HepG2 (cell line): ENCODE data around the gene ABRACL. TPM values are rescaled to one million over a fixed set of nuclear protein-coding genes. Genes with fewer than 3 reads are reported as not detected.

Source experiments
- ADNP ChIP-seq: sonication (generic); formaldehyde crosslinking; IDR thresholded peaks from 2 replicates; pipeline ENCODE4 v1.4.0; 2020; ENCODE audit warnings: missing genetic modification reagents
- ARNTL ChIP-seq: sonication (generic); formaldehyde crosslinking; IDR thresholded peaks from 2 replicates; pipeline ENCODE4 v1.4.0; 2020; ENCODE audit warnings: mild to moderate bottlenecking, missing genetic modification reagents
- BCL6 ChIP-seq: IDR thresholded peaks from 2 replicates; pipeline ENCODE4 v1.6.1; 2016; ENCODE audit warnings: missing genetic modification reagents, missing compliant biosample characterization
- CHCHD3 ChIP-seq: sonication (generic); formaldehyde crosslinking; IDR thresholded peaks from 2 replicates; pipeline ENCODE4 v1.8.0; 2022; ENCODE audit warnings: mild to moderate bottlenecking, missing genetic modification reagents, moderate library complexity
- ELF1 ChIP-seq: sonication (generic); formaldehyde crosslinking; IDR thresholded peaks from 2 replicates; pipeline ENCODE4 v1.4.0; 2020; ENCODE audit warnings: missing genetic modification reagents
- FOXC1 ChIP-seq: sonication (generic); formaldehyde crosslinking; IDR thresholded peaks from 2 replicates; pipeline ENCODE4 v1.8.0; 2022; ENCODE audit warnings: mild to moderate bottlenecking, missing genetic modification reagents, borderline replicate concordance
- HNRNPLL ChIP-seq: fragments of 200-400 bp; formaldehyde crosslinking; IDR thresholded peaks from 2 replicates; pipeline ENCODE4 v1.6.1; 2017; ENCODE audit warnings: mild to moderate bottlenecking, low read depth, low read length; ENCODE audit not compliant: poor library complexity, severe bottlenecking
- ISX ChIP-seq: sonication (generic); formaldehyde crosslinking; conservative IDR thresholded peaks from 2 replicates; pipeline ENCODE4 v1.5.0; 2020; ENCODE audit warnings: missing genetic modification reagents
- KDM6A ChIP-seq: IDR thresholded peaks from 2 replicates; pipeline ENCODE4 v1.6.1; 2016; ENCODE audit warnings: low read depth
- PHF21A ChIP-seq: sonication (generic); formaldehyde crosslinking; IDR thresholded peaks from 2 replicates; pipeline ENCODE4 v1.5.0; 2020; ENCODE audit warnings: mild to moderate bottlenecking, missing genetic modification reagents
- SETDB1 ChIP-seq: sonication (generic); formaldehyde crosslinking; IDR thresholded peaks from 2 replicates; pipeline ENCODE4 v1.5.1; 2020; ENCODE audit warnings: missing genetic modification reagents, mild to moderate bottlenecking, borderline replicate concordance
- ZMYM4 ChIP-seq: sonication (generic); formaldehyde crosslinking; IDR thresholded peaks from 2 replicates; pipeline ENCODE4 v1.8.1; 2023; ENCODE audit warnings: mild to moderate bottlenecking, missing genetic modification reagents
- ZNF282 ChIP-seq: fragments of 450-650 bp; IDR thresholded peaks from 2 replicates; pipeline ENCODE4 v1.6.1; 2018; ENCODE audit not compliant: partially characterized antibody
- ZNF33B ChIP-seq: sonication (generic); formaldehyde crosslinking; IDR thresholded peaks from 2 replicates; pipeline ENCODE4 v1.5.1; 2020; ENCODE audit warnings: mild to moderate bottlenecking, missing genetic modification reagents
- ZNF34 ChIP-seq: sonication (generic); formaldehyde crosslinking; IDR thresholded peaks from 2 replicates; pipeline ENCODE4 v1.4.0; 2020; ENCODE audit warnings: mild to moderate bottlenecking, missing genetic modification reagents, borderline replicate concordance
- ZNF615 ChIP-seq: sonication (generic); formaldehyde crosslinking; IDR thresholded peaks from 2 replicates; pipeline ENCODE4 v1.5.0; 2020; ENCODE audit warnings: mild to moderate bottlenecking, missing genetic modification reagents, borderline replicate concordance
- ZNF678 ChIP-seq: sonication (generic); formaldehyde crosslinking; IDR thresholded peaks from 2 replicates; pipeline ENCODE4 v1.4.0; 2020; ENCODE audit warnings: mild to moderate bottlenecking, missing genetic modification reagents
- ZNF850 ChIP-seq: sonication (generic); formaldehyde crosslinking; conservative IDR thresholded peaks from 2 replicates; pipeline ENCODE4 v1.9.0; 2021; ENCODE audit warnings: mild to moderate bottlenecking, missing genetic modification reagents
- ZNF879 ChIP-seq: sonication (generic); formaldehyde crosslinking; IDR thresholded peaks from 2 replicates; pipeline ENCODE4 v1.8.1; 2023; ENCODE audit warnings: missing genetic modification reagents
- ZZZ3 ChIP-seq: sonication (generic); formaldehyde crosslinking; IDR thresholded peaks from 2 replicates; pipeline ENCODE4 v1.4.0; 2020; ENCODE audit warnings: missing genetic modification reagents, mild to moderate bottlenecking, borderline replicate concordance
- polyA plus RNA-seq, 8 experiments: library from polyadenylated mRNA; depleted of rRNA in 3 of 8; stranded (reverse) in 7 of 8; unstranded in 1 of 8; fragments of >200 nt; fragmentation: Illumina TruSeq in 4 of 8; extraction: Trizol in 4 of 8; gene quantifications; 2 replicates each; pipeline versions ENCODE4 v1.2.1 to v1.2.3, GENCODE V29; 2011 to 2016; ENCODE audit warnings: low read depth in 4 of 8, missing spikeins in 1 of 8, mixed read lengths in 1 of 8; ENCODE audit not compliant: insufficient read depth in 1 of 8
- total RNA-seq, 5 experiments: library from RNA; depleted of rRNA; stranded (reverse); fragments of >200 nt; fragmentation: Illumina TruSeq; extraction: Trizol; gene quantifications; 2 replicates each; pipeline ENCODE4 v1.2.3, GENCODE V29; 2016; ENCODE audit warnings: low read depth in 1 of 5
- TF ChIP-seq, protein P1 (sequence below): IDR thresholded peaks from 2 replicates; pipeline ENCODE4 v1.6.1; 2012; ENCODE audit warnings: low read length, improper control_type of control experiment
- TF ChIP-seq, protein P2 (sequence below): sonication (generic); formaldehyde crosslinking; IDR thresholded peaks from 2 replicates; pipeline ENCODE4 v1.9.0; 2021; ENCODE audit warnings: missing genetic modification reagents, mild to moderate bottlenecking, borderline replicate concordance
- TF ChIP-seq, protein P3 (sequence below): sonication (generic); formaldehyde crosslinking; IDR thresholded peaks from 2 replicates; pipeline ENCODE4 v1.5.1; 2020; ENCODE audit warnings: missing genetic modification reagents, mild to moderate bottlenecking, borderline replicate concordance

ABRACL gene
- total and polyA plus RNA-seq, 2 of the 13 experiments (the other 11 are each of a cell fraction or from before 2014, with no cell fraction given): 1.4 to 5.4 TPM

DNA sequence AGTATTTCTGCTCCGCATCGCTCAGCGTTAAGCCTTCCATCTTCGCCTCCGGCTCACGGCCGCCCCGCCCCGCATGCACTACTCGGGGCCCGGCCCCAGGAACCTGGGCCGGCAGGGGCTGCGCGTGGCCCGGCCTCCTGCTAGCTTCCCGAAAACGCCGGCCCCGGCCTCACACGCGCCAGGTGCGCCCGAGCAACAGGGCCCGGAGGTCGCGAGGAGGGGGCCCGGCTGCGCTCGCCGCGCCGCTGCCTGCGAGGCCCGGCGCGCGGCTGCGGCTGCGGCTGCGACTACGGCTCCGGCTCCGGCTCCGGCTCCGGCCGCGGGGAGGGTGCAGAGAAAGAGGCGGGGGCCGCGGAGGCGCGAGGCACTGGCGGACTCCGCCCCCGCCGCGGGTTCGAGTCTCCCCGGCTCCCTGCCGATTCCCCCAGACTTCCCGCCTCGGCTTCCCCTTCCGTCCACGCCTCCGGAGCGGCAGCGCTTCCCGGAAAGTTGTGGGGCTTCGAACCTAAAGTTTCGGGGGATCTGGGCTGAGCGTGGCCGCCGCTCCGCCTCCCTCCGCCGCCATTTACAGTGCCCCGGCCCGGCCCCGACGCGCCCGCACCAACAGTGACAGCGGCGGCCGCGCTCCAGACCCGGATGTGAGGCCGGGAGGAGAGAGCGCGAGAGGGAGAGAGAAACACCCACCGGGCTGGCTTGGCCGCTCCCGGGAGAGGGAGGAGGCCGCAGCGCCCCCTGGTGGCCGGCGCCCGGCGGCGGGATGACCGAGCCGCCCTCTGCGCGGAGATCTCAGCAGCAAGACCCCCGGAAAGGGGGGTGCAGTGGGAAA is 40.7 kb upstream of the ABRACL start, which contains the start of gene REPS1 (continued):
- TF ChIP-seq FOXC1 (CRISPR knock-in tag) (peak; percentile 67; the same call in 1 of the 2 replicates), ZNF34 (CRISPR knock-in tag) (no peak), BCL6 (peak; percentile 78), SETDB1 (no peak), ZNF33B (CRISPR knock-in tag) (no peak), ELF1 (CRISPR knock-in tag) (peak; percentile 90), ZMYM4 (CRISPR knock-in tag) (peak; percentile 95), ZNF282 (no peak), KDM6A (CRISPR knock-in tag) (no peak), ZZZ3 (CRISPR knock-in tag) (peak; percentile 87; the same call in 1 of the 2 replicates), PHF21A (CRISPR knock-in tag) (peak; percentile 81), ZNF615 (CRISPR knock-in tag) (no peak), ZNF850 (CRISPR knock-in tag) (no peak), ZNF879 (CRISPR knock-in tag) (0 out of 2 replicates have a peak, but pooled peaks have one; percentile 54), ADNP (peak; percentile 61), HNRNPLL (peak; percentile 56), ARNTL (CRISPR knock-in tag) (no peak), CHCHD3 (CRISPR knock-in tag) (no peak), ZNF678 (no peak), ISX (no peak)
- TF ChIP-seq, protein P1, sequence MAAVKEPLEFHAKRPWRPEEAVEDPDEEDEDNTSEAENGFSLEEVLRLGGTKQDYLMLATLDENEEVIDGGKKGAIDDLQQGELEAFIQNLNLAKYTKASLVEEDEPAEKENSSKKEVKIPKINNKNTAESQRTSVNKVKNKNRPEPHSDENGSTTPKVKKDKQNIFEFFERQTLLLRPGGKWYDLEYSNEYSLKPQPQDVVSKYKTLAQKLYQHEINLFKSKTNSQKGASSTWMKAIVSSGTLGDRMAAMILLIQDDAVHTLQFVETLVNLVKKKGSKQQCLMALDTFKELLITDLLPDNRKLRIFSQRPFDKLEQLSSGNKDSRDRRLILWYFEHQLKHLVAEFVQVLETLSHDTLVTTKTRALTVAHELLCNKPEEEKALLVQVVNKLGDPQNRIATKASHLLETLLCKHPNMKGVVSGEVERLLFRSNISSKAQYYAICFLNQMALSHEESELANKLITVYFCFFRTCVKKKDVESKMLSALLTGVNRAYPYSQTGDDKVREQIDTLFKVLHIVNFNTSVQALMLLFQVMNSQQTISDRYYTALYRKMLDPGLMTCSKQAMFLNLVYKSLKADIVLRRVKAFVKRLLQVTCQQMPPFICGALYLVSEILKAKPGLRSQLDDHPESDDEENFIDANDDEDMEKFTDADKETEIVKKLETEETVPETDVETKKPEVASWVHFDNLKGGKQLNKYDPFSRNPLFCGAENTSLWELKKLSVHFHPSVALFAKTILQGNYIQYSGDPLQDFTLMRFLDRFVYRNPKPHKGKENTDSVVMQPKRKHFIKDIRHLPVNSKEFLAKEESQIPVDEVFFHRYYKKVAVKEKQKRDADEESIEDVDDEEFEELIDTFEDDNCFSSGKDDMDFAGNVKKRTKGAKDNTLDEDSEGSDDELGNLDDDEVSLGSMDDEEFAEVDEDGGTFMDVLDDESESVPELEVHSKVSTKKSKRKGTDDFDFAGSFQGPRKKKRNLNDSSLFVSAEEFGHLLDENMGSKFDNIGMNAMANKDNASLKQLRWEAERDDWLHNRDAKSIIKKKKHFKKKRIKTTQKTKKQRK: no peak
- TF ChIP-seq, protein P2, sequence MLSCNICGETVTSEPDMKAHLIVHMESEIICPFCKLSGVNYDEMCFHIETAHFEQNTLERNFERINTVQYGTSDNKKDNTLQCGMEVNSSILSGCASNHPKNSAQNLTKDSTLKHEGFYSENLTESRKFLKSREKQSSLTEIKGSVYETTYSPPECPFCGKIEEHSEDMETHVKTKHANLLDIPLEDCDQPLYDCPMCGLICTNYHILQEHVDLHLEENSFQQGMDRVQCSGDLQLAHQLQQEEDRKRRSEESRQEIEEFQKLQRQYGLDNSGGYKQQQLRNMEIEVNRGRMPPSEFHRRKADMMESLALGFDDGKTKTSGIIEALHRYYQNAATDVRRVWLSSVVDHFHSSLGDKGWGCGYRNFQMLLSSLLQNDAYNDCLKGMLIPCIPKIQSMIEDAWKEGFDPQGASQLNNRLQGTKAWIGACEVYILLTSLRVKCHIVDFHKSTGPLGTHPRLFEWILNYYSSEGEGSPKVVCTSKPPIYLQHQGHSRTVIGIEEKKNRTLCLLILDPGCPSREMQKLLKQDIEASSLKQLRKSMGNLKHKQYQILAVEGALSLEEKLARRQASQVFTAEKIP (CRISPR knock-in tag): no peak
- TF ChIP-seq, protein P3, sequence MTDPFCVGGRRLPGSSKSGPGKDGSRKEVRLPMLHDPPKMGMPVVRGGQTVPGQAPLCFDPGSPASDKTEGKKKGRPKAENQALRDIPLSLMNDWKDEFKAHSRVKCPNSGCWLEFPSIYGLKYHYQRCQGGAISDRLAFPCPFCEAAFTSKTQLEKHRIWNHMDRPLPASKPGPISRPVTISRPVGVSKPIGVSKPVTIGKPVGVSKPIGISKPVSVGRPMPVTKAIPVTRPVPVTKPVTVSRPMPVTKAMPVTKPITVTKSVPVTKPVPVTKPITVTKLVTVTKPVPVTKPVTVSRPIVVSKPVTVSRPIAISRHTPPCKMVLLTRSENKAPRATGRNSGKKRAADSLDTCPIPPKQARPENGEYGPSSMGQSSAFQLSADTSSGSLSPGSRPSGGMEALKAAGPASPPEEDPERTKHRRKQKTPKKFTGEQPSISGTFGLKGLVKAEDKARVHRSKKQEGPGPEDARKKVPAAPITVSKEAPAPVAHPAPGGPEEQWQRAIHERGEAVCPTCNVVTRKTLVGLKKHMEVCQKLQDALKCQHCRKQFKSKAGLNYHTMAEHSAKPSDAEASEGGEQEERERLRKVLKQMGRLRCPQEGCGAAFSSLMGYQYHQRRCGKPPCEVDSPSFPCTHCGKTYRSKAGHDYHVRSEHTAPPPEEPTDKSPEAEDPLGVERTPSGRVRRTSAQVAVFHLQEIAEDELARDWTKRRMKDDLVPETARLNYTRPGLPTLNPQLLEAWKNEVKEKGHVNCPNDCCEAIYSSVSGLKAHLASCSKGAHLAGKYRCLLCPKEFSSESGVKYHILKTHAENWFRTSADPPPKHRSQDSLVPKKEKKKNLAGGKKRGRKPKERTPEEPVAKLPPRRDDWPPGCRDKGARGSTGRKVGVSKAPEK: peak; percentile 81
